HepG2 (cell line): Measurements from ENCODE around the gene NFKB1. TPM values are rescaled to one million over a fixed set of nuclear protein-coding genes. Genes with fewer than 3 reads are reported as not detected.

ENCODE experiments used
- ATAC-seq: fragments of 200-7000 bp; cut with Tn5 transposase; 3 replicates; pipeline ENCODE4 v1.9.1; 2020; ENCODE audit warnings: mild to moderate bottlenecking, moderate library complexity
- BruUV-seq: library from RNA; stranded (reverse); fragments of 400-500 nt; replicated peaks from 2 replicates; lab custom pipeline; 2021; lab: Mats Ljungman, UMichigan
- CTCF ChIA-PET: fragments of 300-600 bp; formaldehyde crosslinking; extraction: SDS; loops from one replicate; lab custom pipeline; 2021; ENCODE audit warnings: low total read pairs, inconsistent platforms, low intra/inter-chr PET ratio; lab: Yijun Ruan, JAX
- POLR2A ChIA-PET: fragments of 350-600 bp; sonication (Branson Sonifier 250); formaldehyde crosslinking; loops from one replicate; lab custom pipeline; 2020; ENCODE audit warnings: antibody characterized with exemption, inconsistent platforms; lab: Yijun Ruan, JAX
- DNase-seq: peaks from one replicate; pipeline ENCODE4 v3.0.0-alpha.2; 2015; ENCODE audit warnings: low spot score
- FAIRE-seq: peaks from 3 replicates; lab custom pipeline; 2011; peaks lifted over from hg19 to GRCh38; lab: Jason Lieb, UNC
- H2AFZ ChIP-seq: one replicate; pipeline ENCODE4 v1.6.1; 2011; ENCODE audit warnings: low read length, inconsistent platforms
- H3K27ac ChIP-seq: fragments of 300-600 bp; 3 replicates; pipeline ENCODE4 v1.8.0; 2011; ENCODE audit warnings: mixed run types, mild to moderate bottlenecking, mixed read lengths, low read length, inconsistent platforms; ENCODE audit not compliant: insufficient read depth; ENCODE audit errors: extremely low read length
- H3K27me3 ChIP-seq, 2 experiments: fragments of 200-600 bp in 1 of 2; 2 replicates in 1 of 2; 3 replicates in 1 of 2; pipeline versions ENCODE4 v1.6.0 to v1.8.0; 2011; ENCODE audit warnings: low read length in 2 of 2, mild to moderate bottlenecking in 2 of 2, moderate library complexity in 2 of 2, inconsistent platforms in 1 of 2; ENCODE audit not compliant: insufficient read depth in 2 of 2, control insufficient read depth in 1 of 2
- H3K36me3 ChIP-seq, 2 experiments: fragments of 200-600 bp in 1 of 2; replicated peaks in 1 of 2; 2 replicates in 1 of 2; 3 replicates in 1 of 2; pipeline versions ENCODE4 v1.5.1 to v1.8.0; 2011; ENCODE audit warnings: low read length in 2 of 2, inconsistent platforms in 1 of 2; ENCODE audit not compliant: insufficient read depth in 2 of 2, control insufficient read depth in 1 of 2
- H3K4me1 ChIP-seq: 2 replicates; pipeline ENCODE4 v1.5.1; 2012; ENCODE audit warnings: low read length, inconsistent platforms; ENCODE audit not compliant: insufficient read depth
- H3K4me2 ChIP-seq: 2 replicates; pipeline ENCODE4 v1.6.0; 2011; ENCODE audit warnings: low read depth, low read length, inconsistent platforms
- H3K4me3 ChIP-seq, 3 experiments: fragments of 200-600 bp in 1 of 3; sonication (generic), shearing (Covaris generic) in 1 of 3; replicated peaks in 1 of 3; 2 replicates each; pipeline ENCODE4 v1.5.1; 2011 to 2016; ENCODE audit warnings: low read length in 3 of 3, inconsistent platforms in 2 of 3, low read depth in 2 of 3, mild to moderate bottlenecking in 2 of 3, control low read depth in 1 of 3, mixed read lengths in 1 of 3; ENCODE audit not compliant: insufficient read depth in 1 of 3
- H3K79me2 ChIP-seq: one replicate; pipeline ENCODE4 v1.6.1; 2011; ENCODE audit warnings: low read length, inconsistent platforms; ENCODE audit not compliant: insufficient read depth
- H3K9ac ChIP-seq: 2 replicates; pipeline ENCODE4 v1.6.0; 2011; ENCODE audit warnings: mild to moderate bottlenecking, low read depth, low read length, inconsistent platforms; ENCODE audit not compliant: insufficient read depth
- H3K9me3 ChIP-seq: 2 replicates; pipeline ENCODE4 v1.5.1; 2012; ENCODE audit warnings: mild to moderate bottlenecking, low read length
- H4K20me1 ChIP-seq: 2 replicates; pipeline ENCODE4 v1.6.0; 2011; ENCODE audit warnings: inconsistent platforms, mild to moderate bottlenecking, low read length, moderate library complexity; ENCODE audit not compliant: insufficient read depth
- TBP ChIP-seq: sonication (generic); formaldehyde crosslinking; IDR thresholded peaks from 2 replicates; pipeline ENCODE4 v1.5.0; 2020; ENCODE audit warnings: missing genetic modification reagents
- ZNF430 ChIP-seq: sonication (generic); formaldehyde crosslinking; IDR thresholded peaks from 2 replicates; pipeline ENCODE4 v1.9.0; 2021; ENCODE audit warnings: mild to moderate bottlenecking, missing genetic modification reagents
- ZNF567 ChIP-seq: sonication (generic); formaldehyde crosslinking; IDR thresholded peaks from 2 replicates; pipeline ENCODE4 v1.8.1; 2023; ENCODE audit warnings: mild to moderate bottlenecking, missing genetic modification reagents, borderline replicate concordance
- WGBS: methylation state at CpG from one replicate; pipeline ENCODE4 v1.1.6; 2017; ENCODE audit warnings: low lambda C conversion rate; 5-methylcytosine and 5-hydroxymethylcytosine counted together
- in situ Hi-C: cut with HindIII; loops from 2 replicates; pipeline ENCODE4 v1.10.0; 2017; ENCODE audit warnings: low pct_unique_long_range_greater_than_20kb; ENCODE audit not compliant: extremely low pct_ligation_motif_present
- intact Hi-C: fragments of 100-400 bp; cut with micrococcal nuclease; formaldehyde crosslinking; loops from one replicate; pipeline ENCODE4 v1.10.0; 2022; ENCODE audit not compliant: unreplicated experiment
- polyA plus RNA-seq, 8 experiments: library from polyadenylated mRNA; depleted of rRNA in 3 of 8; stranded (reverse) in 7 of 8; unstranded in 1 of 8; fragments of >200 nt; fragmentation: Illumina TruSeq in 4 of 8; extraction: Trizol in 4 of 8; gene quantifications; 2 replicates each; pipeline versions ENCODE4 v1.2.1 to v1.2.3, GENCODE V29; 2011 to 2016; ENCODE audit warnings: low read depth in 4 of 8, missing spikeins in 1 of 8, mixed read lengths in 1 of 8; ENCODE audit not compliant: insufficient read depth in 1 of 8
- total RNA-seq, 5 experiments: library from RNA; depleted of rRNA; stranded (reverse); fragments of >200 nt; fragmentation: Illumina TruSeq; extraction: Trizol; gene quantifications; 2 replicates each; pipeline ENCODE4 v1.2.3, GENCODE V29; 2016; ENCODE audit warnings: low read depth in 1 of 5
- TF ChIP-seq, protein P1 (sequence below): IDR thresholded peaks from 2 replicates; pipeline ENCODE4 v1.6.1; 2012; ENCODE audit warnings: low read length, improper control_type of control experiment
- TF ChIP-seq, protein P2 (sequence below): sonication (generic); formaldehyde crosslinking; IDR thresholded peaks from 2 replicates; pipeline ENCODE4 v1.4.0; 2020; ENCODE audit warnings: missing genetic modification reagents, borderline replicate concordance

Gene NFKB1
- total and polyA plus RNA-seq, 2 of the 13 experiments (the other 11 are each of a cell fraction or from before 2014, with no cell fraction given): 15.4 to 31.6 TPM

DNA sequence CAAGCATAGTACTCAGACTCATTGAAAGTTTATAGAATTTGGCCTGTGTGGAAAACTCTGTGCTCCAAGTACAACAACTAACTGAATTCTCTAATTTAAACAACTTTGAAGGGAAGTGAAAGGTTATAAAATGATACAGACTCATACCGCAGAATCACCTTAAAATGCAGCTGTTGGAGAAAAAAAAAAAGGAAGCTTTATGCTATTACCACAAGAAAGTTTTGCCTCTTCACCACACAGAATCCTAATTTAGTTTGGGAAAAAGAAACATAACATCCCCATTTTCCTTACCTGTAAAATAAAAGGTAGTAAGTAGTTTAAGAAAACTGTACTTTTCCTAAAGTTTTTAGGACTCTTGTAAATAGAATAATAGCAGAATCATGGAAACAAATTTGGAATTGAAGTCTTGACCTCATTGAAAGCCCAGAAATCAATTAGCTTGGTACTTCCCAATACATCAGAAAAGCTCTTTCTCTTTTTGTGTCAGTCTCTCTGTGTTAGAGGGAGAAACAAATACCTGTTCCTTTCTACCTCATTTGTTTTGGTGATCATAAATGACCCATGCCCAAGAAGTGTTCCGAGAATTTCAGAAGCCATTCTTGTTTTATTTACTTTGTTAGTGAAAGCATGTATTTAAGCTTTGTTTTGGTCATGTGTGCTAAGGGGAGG lies 78.8 kb downstream of the NFKB1 start:
- WGBS: 68% methylated on average over 2 of the region's 2 CpGs
- H2AFZ ChIP-seq: no peak overlapping the region
- ChIA-PET CTCF (interaction anchor here (0.5 kb wide), 1 partner anchor 148 kb away, joined by 3 read pairs; no protein-coding TSS in a partner anchor), POLR2A (interaction anchor here (1.2 kb wide), 2 partner anchors 80 to 248 kb away, joined by 3 to 5 read pairs; partner anchors contain the start of gene UBE2D3)
- no peaks in the 10 kb centered on the region for H3K9me3 ChIP-seq
- peak overlapping the region; percentile 22 for H3K27ac ChIP-seq
- no TSS peak for BruUV-seq
- intact Hi-C loops: loop anchor here (5.0 kb wide), 1 partner anchor 78 kb away; the partner anchor contains the start of gene NFKB1
- DNase-seq (no peak), FAIRE-seq (no peak), ATAC-seq (no peak; the same call in 2 of the 3 replicates)
- TF ChIP-seq ZNF430 (CRISPR knock-in tag): no peak
- TF ChIP-seq, protein P1, sequence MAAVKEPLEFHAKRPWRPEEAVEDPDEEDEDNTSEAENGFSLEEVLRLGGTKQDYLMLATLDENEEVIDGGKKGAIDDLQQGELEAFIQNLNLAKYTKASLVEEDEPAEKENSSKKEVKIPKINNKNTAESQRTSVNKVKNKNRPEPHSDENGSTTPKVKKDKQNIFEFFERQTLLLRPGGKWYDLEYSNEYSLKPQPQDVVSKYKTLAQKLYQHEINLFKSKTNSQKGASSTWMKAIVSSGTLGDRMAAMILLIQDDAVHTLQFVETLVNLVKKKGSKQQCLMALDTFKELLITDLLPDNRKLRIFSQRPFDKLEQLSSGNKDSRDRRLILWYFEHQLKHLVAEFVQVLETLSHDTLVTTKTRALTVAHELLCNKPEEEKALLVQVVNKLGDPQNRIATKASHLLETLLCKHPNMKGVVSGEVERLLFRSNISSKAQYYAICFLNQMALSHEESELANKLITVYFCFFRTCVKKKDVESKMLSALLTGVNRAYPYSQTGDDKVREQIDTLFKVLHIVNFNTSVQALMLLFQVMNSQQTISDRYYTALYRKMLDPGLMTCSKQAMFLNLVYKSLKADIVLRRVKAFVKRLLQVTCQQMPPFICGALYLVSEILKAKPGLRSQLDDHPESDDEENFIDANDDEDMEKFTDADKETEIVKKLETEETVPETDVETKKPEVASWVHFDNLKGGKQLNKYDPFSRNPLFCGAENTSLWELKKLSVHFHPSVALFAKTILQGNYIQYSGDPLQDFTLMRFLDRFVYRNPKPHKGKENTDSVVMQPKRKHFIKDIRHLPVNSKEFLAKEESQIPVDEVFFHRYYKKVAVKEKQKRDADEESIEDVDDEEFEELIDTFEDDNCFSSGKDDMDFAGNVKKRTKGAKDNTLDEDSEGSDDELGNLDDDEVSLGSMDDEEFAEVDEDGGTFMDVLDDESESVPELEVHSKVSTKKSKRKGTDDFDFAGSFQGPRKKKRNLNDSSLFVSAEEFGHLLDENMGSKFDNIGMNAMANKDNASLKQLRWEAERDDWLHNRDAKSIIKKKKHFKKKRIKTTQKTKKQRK: no peak
- no peak for TF ChIP-seq TBP
- TF ChIP-seq, protein P2, sequence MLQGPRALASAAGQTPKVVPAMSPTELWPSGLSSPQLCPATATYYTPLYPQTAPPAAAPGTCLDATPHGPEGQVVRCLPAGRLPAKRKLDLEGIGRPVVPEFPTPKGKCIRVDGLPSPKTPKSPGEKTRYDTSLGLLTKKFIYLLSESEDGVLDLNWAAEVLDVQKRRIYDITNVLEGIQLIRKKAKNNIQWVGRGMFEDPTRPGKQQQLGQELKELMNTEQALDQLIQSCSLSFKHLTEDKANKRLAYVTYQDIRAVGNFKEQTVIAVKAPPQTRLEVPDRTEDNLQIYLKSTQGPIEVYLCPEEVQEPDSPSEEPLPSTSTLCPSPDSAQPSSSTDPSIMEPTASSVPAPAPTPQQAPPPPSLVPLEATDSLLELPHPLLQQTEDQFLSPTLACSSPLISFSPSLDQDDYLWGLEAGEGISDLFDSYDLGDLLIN (CRISPR knock-in tag): no peak
- TF ChIP-seq ZNF567 (CRISPR knock-in tag): no peak
- H3K4me3 ChIP-seq: no peak overlapping the region
- in situ Hi-C loops: no loop called here
- peak overlapping the region; percentile 15; the same call in 1 of the 2 replicates for H3K4me2 ChIP-seq
- H3K9ac ChIP-seq: no peak overlapping the region
- no peaks in the 10 kb centered on the region for H4K20me1 ChIP-seq
- peaks cover 22% of the 10 kb centered on the region for H3K4me1 ChIP-seq
- no peaks in the 10 kb centered on the region for H3K27me3 ChIP-seq
- H3K36me3 ChIP-seq: peaks cover 7 to 47% of the 10 kb centered on the region in 2 experiments; a peak in 4 of 5 replicates
- no peaks in the 10 kb centered on the region for H3K79me2 ChIP-seq
